Activated CD4-positive, alpha-beta memory T cell treated with anti-CD3 and anti-CD28 coated beads for 36 hours (primary cell): ENCODE measurements around the gene PTPRM. TPM values are rescaled to one million over a fixed set of nuclear protein-coding genes. Genes with fewer than 3 reads are reported as not detected.

Experiments
- CTCF ChIA-PET: fragments of 350-600 bp; sonication (Branson Sonifier 250); formaldehyde crosslinking; loops from one replicate; lab custom pipeline; 2021; ENCODE audit warnings: antibody characterized with exemption, inconsistent platforms; lab: Charles Lee
- POLR2A ChIA-PET: fragments of 350-600 bp; sonication (Branson Sonifier 250); formaldehyde crosslinking; loops from one replicate; lab custom pipeline; 2021; ENCODE audit warnings: antibody characterized with exemption; lab: Charles Lee
- DNase-seq: peaks from one replicate; pipeline ENCODE4 v3.0.0-alpha.2; 2020
- H3K27ac Mint-ChIP-seq: one replicate; pipeline ENCODE4 v1.8.0; 2021; ENCODE audit warnings: mixed read lengths
- H3K27me3 Mint-ChIP-seq: one replicate; pipeline ENCODE4 v1.8.0; 2021; ENCODE audit warnings: mixed read lengths
- H3K36me3 Mint-ChIP-seq: one replicate; pipeline ENCODE4 v1.8.0; 2021; ENCODE audit warnings: mixed read lengths
- H3K4me1 Mint-ChIP-seq: one replicate; pipeline ENCODE4 v1.8.0; 2021; ENCODE audit warnings: low read depth, mixed read lengths
- H3K4me3 Mint-ChIP-seq: one replicate; pipeline ENCODE4 v1.8.0; 2021; ENCODE audit warnings: mild to moderate bottlenecking, mixed read lengths
- H3K9me3 Mint-ChIP-seq: one replicate; pipeline ENCODE4 v1.8.0; 2021; ENCODE audit warnings: mixed read lengths
- intact Hi-C: fragments of 100-400 bp; cut with micrococcal nuclease; formaldehyde crosslinking; loops from one replicate; pipeline ENCODE4 v1.15.1; 2023
- total RNA-seq, 2 experiments: library from RNA; stranded (reverse); gene quantifications; one replicate each; pipeline ENCODE4 v1.2.3, GENCODE V29; 2021

The PTPRM gene
- total RNA-seq, 2 experiments from 2014 or later = 7.0 to 8.6 TPM

DNA sequence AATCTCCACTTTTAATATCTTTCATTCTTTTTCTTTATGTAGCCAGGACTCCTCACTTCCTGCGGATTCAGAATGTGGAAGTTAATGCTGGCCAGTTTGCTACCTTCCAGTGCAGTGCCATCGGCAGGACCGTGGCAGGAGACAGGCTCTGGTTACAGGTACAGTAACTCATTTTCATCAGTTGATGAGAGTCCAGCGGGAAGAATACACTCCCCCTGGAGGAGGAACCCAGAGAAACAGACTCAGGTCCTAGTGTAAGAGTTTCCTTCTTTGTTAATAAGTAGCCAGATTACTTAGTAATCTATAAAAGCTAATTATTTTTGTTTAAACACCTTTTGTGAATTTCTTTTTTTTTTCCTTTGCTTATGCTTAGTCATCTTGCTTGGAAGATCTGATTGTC lies 359.4 kb downstream of the PTPRM start:
- POLR2A ChIA-PET = no interaction called here
- H3K36me3 Mint-ChIP-seq = no peaks in the 10 kb centered on the region
- H3K4me3 Mint-ChIP-seq = no peak overlapping the region
- H3K9me3 Mint-ChIP-seq = peaks cover 3% of the 10 kb centered on the region
- H3K27ac Mint-ChIP-seq = no peak overlapping the region
- peaks cover 2% of the 10 kb centered on the region for H3K4me1 Mint-ChIP-seq
- no peak for DNase-seq
- CTCF ChIA-PET = no interaction called here
- intact Hi-C loops = no loop called here
- H3K27me3 Mint-ChIP-seq = no peaks in the 10 kb centered on the region

DNA sequence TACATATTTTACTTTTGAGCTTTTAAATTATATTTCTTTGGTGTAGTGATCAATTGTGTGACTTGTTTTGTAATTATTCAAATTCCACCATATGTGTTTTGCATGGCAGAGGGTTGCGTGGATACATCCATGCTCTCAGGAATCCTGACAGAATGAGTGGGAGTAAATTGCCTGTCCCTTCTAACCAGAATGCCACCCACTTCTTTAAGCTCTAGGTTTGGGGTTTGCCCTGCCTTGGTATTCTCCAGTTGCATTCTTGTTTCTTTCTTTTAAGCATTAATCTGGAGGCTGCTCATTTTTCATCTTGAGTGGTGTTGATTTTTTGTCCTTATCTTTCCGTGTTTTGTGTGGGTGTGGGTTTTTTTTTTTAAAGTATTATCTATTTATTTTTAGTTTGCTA lies 360.0 kb downstream of the PTPRM start:
- Mint-ChIP-seq H3K27ac (no peak overlapping the region), H3K9me3 (no peaks in the 10 kb centered on the region), H3K36me3 (no peaks in the 10 kb centered on the region), H3K4me3 (no peak overlapping the region), H3K4me1 (peaks cover 2% of the 10 kb centered on the region), H3K27me3 (no peaks in the 10 kb centered on the region)
- DNase-seq = no peak
- ChIA-PET CTCF (no interaction called here), POLR2A (no interaction called here)
- intact Hi-C loops = no loop called here

DNA sequence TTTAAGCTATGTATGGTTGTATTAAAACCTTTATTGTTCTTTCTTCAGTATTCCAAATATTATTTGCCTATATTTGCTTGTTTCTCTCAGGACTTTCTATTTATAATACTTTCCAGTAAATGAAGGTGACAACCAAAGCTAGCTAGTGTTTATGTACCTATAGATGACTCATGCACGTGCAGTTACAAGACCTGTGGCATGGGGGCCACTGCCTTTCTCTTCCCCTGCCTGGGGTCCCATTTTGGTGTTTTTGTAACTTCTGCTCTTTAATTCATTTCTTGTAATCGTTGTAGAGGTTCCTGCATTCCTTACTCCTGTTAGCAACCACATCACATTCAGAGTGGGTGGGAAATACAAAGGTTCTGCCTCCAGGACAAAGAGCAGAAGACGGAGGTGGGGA lies 364.6 kb downstream of the PTPRM start:
- Mint-ChIP-seq H3K4me1 (no peaks in the 10 kb centered on the region), H3K9me3 (no peaks in the 10 kb centered on the region), H3K4me3 (no peak overlapping the region), H3K27me3 (no peaks in the 10 kb centered on the region), H3K27ac (no peak overlapping the region), H3K36me3 (no peaks in the 10 kb centered on the region)
- no peak for DNase-seq
- CTCF ChIA-PET = no interaction called here
- intact Hi-C loops = no loop called here
- POLR2A ChIA-PET = no interaction called here

DNA sequence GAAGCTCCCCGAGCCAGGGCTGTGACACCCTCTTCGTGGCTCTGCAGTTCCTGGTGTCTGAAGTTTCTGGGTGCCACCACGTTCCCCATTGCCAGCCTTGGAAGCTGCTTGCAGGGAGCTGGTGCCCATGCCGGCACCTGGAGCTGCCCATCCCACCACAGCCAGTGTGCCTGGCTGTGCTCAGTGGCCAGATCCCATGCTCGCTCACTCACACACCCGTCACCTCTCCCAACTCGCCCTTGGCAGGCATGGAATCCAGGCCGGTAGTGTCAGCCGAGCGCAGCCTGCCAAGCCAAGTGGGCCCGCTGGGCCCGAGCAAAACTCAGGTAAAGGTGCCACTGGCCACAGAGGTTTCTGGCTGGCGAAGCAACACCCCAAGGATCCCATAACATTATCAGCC lies 370.2 kb downstream of the PTPRM start:
- POLR2A ChIA-PET = no interaction called here
- no peak for DNase-seq
- CTCF ChIA-PET = no interaction called here

DNA sequence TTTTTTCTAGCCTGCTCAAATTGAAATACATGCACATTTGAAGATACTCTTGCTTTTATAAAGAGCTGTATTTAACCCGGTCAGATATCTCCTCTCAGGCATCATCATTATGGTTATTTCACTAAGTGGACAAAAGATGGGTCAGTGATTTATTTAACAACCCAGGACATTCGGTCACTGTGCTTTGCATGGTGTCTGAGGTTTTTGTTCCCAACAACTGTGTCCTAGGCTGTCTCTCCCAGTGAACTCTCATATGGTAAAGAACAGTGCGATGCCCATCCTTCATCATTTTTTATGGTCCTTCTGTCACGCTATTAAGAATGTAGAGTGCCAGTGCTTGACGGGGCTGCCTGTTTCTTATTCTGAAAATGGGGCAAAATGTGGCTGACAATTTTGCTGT lies 372.4 kb downstream of the PTPRM start:
- no peak for DNase-seq
- H3K36me3 Mint-ChIP-seq = no peaks in the 10 kb centered on the region
- no peaks in the 10 kb centered on the region for H3K27me3 Mint-ChIP-seq
- H3K27ac Mint-ChIP-seq = no peak overlapping the region
- no peaks in the 10 kb centered on the region for H3K4me1 Mint-ChIP-seq
- peaks cover 4% of the 10 kb centered on the region for H3K9me3 Mint-ChIP-seq
- POLR2A ChIA-PET = no interaction called here
- CTCF ChIA-PET = no interaction called here
- intact Hi-C loops = no loop called here
- H3K4me3 Mint-ChIP-seq = no peak overlapping the region

More for the DNA sequence above, 370.2 kb downstream of the PTPRM start:
- Mint-ChIP-seq H3K4me1 (no peaks in the 10 kb centered on the region), H3K9me3 (no peaks in the 10 kb centered on the region), H3K27ac (no peak overlapping the region), H3K36me3 (no peaks in the 10 kb centered on the region), H3K27me3 (no peaks in the 10 kb centered on the region), H3K4me3 (no peak overlapping the region)
- intact Hi-C loops = no loop called here

DNA sequence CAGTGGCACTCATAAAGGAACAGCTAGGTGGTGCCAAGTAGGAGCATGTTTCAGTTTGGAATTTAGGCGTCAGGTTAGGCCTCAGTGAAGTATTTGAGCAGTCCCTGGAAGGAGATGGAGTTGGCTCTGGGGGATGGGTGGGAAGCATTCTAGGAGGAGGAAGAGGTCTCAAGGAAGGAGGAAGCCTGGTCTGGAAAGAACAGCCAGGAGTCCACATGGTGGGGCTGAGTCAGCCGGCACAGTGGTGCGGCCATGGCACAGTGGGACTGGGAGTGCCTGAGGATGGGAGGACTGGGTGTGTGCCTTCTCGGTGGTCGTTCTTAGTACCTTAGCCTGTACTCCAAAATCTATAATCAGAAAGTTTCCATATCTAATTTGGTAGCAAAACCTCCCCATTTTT lies 373.3 kb downstream of the PTPRM start:
- no peak overlapping the region for H3K27ac Mint-ChIP-seq
- no peaks in the 10 kb centered on the region for H3K27me3 Mint-ChIP-seq
- no peaks in the 10 kb centered on the region for H3K4me1 Mint-ChIP-seq
- POLR2A ChIA-PET = no interaction called here
- intact Hi-C loops = no loop called here
- H3K36me3 Mint-ChIP-seq = no peaks in the 10 kb centered on the region
- DNase-seq = no peak
- peaks cover 4% of the 10 kb centered on the region for H3K9me3 Mint-ChIP-seq
- H3K4me3 Mint-ChIP-seq = no peak overlapping the region
- CTCF ChIA-PET = no interaction called here

DNA sequence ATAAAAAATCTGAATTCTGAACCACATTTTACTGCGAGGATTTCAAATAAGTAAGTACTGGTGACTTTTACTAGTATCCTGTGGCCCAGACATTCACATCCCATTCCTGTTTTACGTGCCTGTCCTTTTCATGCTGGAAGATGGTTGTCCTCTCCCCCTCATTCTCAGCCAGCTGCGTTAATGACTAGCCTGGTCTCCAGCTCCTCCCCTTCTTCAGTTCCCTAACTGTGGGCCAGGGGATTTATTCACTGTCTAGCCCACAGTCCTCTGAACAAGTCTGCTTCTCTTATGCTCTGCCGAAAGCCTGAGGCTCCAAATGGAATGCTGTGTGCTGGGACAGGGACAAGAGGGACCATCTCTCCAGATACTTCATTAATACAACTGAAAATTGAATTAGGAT lies 373.9 kb downstream of the PTPRM start:
- ChIA-PET CTCF (no interaction called here), POLR2A (no interaction called here)
- no peak overlapping the region for H3K27ac Mint-ChIP-seq
- H3K27me3 Mint-ChIP-seq = no peaks in the 10 kb centered on the region
- H3K4me3 Mint-ChIP-seq = no peak overlapping the region
- DNase-seq = no peak
- intact Hi-C loops = no loop called here
- peaks cover 4% of the 10 kb centered on the region for H3K9me3 Mint-ChIP-seq
- no peaks in the 10 kb centered on the region for H3K36me3 Mint-ChIP-seq
- no peaks in the 10 kb centered on the region for H3K4me1 Mint-ChIP-seq

DNA sequence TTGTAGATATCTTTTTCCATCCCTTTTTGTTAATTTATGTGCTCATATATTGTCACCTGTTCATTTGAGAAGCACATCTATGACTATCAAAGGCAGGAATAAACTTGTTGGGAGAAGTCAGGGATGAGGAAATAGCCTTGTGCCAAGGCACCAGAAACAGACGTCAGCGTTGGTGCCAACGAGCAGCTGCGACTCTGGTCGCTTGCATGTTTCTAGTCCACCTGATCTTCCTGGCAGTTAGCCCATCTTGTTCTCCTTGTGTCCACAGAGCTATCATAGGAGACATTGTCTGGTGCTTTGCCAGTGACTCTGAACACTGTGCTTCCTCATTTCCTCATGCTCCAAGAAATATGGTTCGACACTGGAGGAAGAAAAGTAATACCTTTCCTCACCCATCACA lies 374.4 kb downstream of the PTPRM start:
- H3K4me1 Mint-ChIP-seq = peaks cover 2% of the 10 kb centered on the region
- DNase-seq = no peak
- no peaks in the 10 kb centered on the region for H3K36me3 Mint-ChIP-seq
- no peak overlapping the region for H3K27ac Mint-ChIP-seq
- H3K9me3 Mint-ChIP-seq = peaks cover 6% of the 10 kb centered on the region
- H3K27me3 Mint-ChIP-seq = no peaks in the 10 kb centered on the region
- H3K4me3 Mint-ChIP-seq = no peak overlapping the region
- ChIA-PET POLR2A (no interaction called here), CTCF (no interaction called here)
- intact Hi-C loops = no loop called here

DNA sequence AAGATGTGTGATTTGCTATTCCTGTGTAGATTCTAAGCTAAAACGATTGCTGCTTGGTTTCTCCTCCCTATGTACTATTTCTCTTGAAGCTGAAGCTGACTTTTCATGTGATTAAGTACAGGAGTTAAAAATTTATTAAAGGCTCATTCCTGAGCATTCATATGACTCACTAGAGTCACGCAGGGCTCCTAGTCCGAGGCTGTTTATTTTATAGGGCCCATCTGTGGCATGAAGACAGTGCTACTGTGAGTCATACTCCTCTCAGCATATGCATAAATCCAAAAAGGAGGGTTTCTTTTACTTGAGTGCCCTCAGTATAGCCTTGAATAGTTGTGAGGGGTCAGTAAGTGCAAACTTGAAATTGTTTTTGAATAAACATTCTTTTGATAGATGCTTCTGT lies 378.8 kb downstream of the PTPRM start:
- H3K27me3 Mint-ChIP-seq = no peaks in the 10 kb centered on the region
- DNase-seq = no peak
- no peaks in the 10 kb centered on the region for H3K36me3 Mint-ChIP-seq
- ChIA-PET CTCF (no interaction called here), POLR2A (no interaction called here)
- H3K27ac Mint-ChIP-seq = no peak overlapping the region
- H3K4me3 Mint-ChIP-seq = no peak overlapping the region
- H3K4me1 Mint-ChIP-seq = peaks cover 11% of the 10 kb centered on the region
- intact Hi-C loops = no loop called here
- H3K9me3 Mint-ChIP-seq = peaks cover 6% of the 10 kb centered on the region

DNA sequence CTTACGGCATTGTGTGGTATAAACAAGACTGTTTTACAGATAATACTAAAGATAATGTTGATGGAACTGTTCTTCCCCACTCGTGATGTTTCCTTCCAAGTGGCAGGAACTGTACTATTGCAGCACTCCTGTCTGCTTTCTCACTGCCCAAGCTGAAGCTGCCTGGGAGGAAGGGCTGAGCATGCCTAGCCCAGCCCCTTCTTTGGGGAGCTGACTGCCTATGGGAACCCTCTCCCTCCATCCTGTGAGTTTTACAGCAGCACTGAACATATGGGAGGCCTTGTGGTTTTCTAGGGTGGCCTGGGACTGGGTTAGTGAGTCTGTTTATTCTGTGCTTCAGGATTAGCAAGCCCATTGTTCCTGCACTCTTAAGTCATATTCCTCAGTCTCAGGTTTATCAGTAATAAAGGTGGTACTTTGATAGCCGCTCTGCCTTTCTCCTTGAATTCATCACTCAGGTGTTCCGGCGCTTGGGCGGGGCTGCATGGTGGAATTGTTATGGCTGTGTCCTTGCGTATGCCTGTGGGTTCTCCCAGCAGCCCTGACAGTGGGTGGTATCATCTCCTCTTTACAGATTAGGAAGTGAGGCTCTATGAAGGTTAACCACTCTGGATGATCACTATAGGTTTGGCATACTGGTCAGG lies 379.7 kb downstream of the PTPRM start:
- POLR2A ChIA-PET = interaction anchor here (1.0 kb wide), 1 partner anchor 12 kb away, joined by 3 read pairs; no protein-coding TSS in a partner anchor
- CTCF ChIA-PET = interaction anchor here (0.9 kb wide), 1 partner anchor 29 kb away, joined by 3 read pairs; no protein-coding TSS in a partner anchor
- H3K4me3 Mint-ChIP-seq = peak overlapping the region; percentile 64
- DNase-seq = peak; percentile 22
- peaks cover 14% of the 10 kb centered on the region for H3K4me1 Mint-ChIP-seq
- no peaks in the 10 kb centered on the region for H3K36me3 Mint-ChIP-seq
- peaks cover 6% of the 10 kb centered on the region for H3K9me3 Mint-ChIP-seq
- intact Hi-C loops = no loop called here
- H3K27ac Mint-ChIP-seq = peak overlapping the region; percentile 68
- no peaks in the 10 kb centered on the region for H3K27me3 Mint-ChIP-seq

DNA sequence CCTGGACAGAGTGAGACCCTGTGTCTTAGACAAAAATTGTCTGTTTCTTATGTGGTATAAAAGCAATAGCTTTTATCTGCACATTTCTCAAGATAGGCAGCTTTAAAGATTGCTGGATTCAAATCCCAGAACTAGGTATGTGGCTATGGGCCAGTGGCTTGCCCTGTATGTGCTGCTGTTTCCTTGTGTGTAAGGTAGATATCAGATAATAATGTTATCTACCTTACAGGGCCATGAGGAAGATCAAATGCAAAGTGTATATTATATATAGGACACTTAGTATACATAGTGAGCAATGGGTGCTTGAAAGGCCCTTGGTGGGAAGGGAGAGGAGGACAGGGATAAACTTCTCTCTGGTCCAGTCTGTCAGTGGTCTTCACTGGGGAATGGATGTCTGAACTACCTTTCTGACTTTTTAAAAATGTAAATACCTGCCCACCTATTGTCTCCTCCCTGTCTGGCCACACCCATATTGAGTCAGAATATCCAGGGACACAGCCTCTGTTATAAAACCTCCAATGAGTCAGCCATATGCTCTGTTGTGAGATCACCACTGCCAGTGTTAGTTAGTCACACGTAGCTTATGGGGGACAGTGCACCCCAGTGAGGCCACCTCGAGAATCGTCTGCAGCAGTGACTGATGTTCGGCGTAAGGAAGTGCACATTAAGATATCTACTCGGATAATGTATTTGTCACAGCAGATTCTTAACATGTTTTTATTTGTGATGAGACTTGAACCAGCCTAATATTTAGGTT lies 383.4 kb downstream of the PTPRM start:
- peak; percentile 40 for DNase-seq
- Mint-ChIP-seq H3K27me3 (no peaks in the 10 kb centered on the region), H3K36me3 (no peaks in the 10 kb centered on the region), H3K27ac (peak overlapping the region; percentile 42), H3K4me3 (no peak overlapping the region), H3K4me1 (peaks cover 24% of the 10 kb centered on the region), H3K9me3 (peaks cover 2% of the 10 kb centered on the region)
- intact Hi-C loops = loop anchor here (1.0 to 10.0 kb wide), 3 partner anchors 63 to 1164 kb away; no protein-coding TSS in a partner anchor
- POLR2A ChIA-PET = no interaction called here
- CTCF ChIA-PET = no interaction called here

DNA sequence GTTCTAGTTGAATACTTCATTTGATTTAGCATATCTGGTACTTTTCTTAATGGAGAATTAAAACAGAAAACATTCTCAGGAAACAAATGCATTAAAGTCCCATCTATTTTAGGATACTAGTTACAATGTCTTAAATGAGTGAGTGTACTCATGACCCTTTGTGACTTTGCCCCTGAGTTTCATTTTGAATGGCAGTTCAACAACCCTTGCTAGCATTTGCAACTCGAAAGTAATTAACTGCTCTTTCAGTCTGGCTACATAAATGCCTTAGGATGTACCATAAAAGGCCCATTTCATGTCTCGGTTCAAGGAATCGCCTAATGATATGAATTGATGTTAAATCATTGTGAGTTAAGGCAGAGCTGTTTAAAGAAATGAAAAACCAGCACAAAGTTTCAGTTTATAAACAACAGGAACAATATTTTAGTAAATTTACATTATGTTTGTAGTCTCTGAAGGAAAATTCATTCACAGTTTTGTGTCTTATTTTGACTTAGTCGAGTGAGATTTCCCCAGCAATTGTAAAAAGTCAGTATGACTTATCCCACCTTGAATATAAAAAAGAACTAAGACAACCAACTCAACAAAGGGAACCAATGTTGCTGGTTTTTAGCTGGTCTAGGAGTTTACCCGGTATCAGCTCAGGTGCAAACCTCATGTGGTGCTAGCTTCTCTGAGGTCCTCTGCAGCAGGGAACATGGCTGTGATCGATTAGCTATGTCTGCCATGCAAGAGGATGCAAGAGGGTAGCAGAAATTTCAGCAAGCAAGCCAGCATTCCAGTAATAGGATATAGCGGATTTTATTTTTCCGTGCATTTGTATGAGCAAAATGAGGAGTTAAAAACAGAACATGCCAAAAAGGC lies 386.2 kb downstream of the PTPRM start:
- Mint-ChIP-seq H3K4me3 (peak overlapping the region; percentile 43), H3K27ac (peak overlapping the region; percentile 77), H3K4me1 (peaks cover 33% of the 10 kb centered on the region), H3K36me3 (no peaks in the 10 kb centered on the region), H3K27me3 (no peaks in the 10 kb centered on the region), H3K9me3 (no peaks in the 10 kb centered on the region)
- DNase-seq = no peak
- intact Hi-C loops = loop anchor here (1.0 to 10.0 kb wide), 3 partner anchors 66 to 1161 kb away; no protein-coding TSS in a partner anchor
- POLR2A ChIA-PET = no interaction called here
- CTCF ChIA-PET = no interaction called here
